Parathyroid adenoma (tissue), 2 donors: ENCODE data around the gene COL20A1.
A peak's percentile ranks its signal among the peaks of the same experiment; 100 is the strongest.

ENCODE experiments used
- H2AFZ ChIP-seq: fragments of 300-600 bp; sonication (generic); one replicate; pipeline ENCODE4 v1.7.0; 2017; ENCODE audit warnings: antibody characterized with exemption, mild to moderate bottlenecking
- H3K27ac ChIP-seq: fragments of 300-600 bp; sonication (generic); one replicate; pipeline ENCODE4 v1.7.0; 2017
- H3K27me3 ChIP-seq: fragments of 300-600 bp; sonication (generic); one replicate; pipeline ENCODE4 v1.7.0; 2017; ENCODE audit warnings: low read length; ENCODE audit not compliant: control insufficient read depth, insufficient read depth
- H3K36me3 ChIP-seq: fragments of 300-600 bp; sonication (generic); one replicate; pipeline ENCODE4 v1.7.0; 2017; ENCODE audit warnings: low read length; ENCODE audit not compliant: control insufficient read depth, insufficient read depth
- H3K4me1 ChIP-seq: fragments of 300-600 bp; sonication (generic); one replicate; pipeline ENCODE4 v1.7.0; 2017; ENCODE audit warnings: control low read depth
- H3K4me2 ChIP-seq: fragments of 300-600 bp; sonication (generic); one replicate; pipeline ENCODE4 v1.7.0; 2017; ENCODE audit warnings: low read length
- H3K4me3 ChIP-seq: fragments of 300-600 bp; sonication (generic); one replicate; pipeline ENCODE4 v1.7.0; 2017; ENCODE audit warnings: low read depth, low read length
- H3K79me2 ChIP-seq: fragments of 300-600 bp; sonication (generic); one replicate; pipeline ENCODE4 v1.7.0; 2017; ENCODE audit warnings: control low read depth
- H3K9ac ChIP-seq: fragments of 300-600 bp; sonication (generic); one replicate; pipeline ENCODE4 v1.7.0; 2017; ENCODE audit warnings: mild to moderate bottlenecking
- H3K9me3 ChIP-seq: fragments of 300-600 bp; sonication (generic); one replicate; pipeline ENCODE4 v1.7.0; 2017; ENCODE audit warnings: low read length; ENCODE audit not compliant: control insufficient read depth
- CTCF ChIP-seq: fragments of 300-600 bp; sonication (generic); IDR thresholded peaks from one replicate; pipeline ENCODE4 v1.7.0; 2017; ENCODE audit warnings: antibody characterized with exemption, mild to moderate bottlenecking
- donor health status: primary hyperparathyroidism.

The COL20A1 gene

DNA sequence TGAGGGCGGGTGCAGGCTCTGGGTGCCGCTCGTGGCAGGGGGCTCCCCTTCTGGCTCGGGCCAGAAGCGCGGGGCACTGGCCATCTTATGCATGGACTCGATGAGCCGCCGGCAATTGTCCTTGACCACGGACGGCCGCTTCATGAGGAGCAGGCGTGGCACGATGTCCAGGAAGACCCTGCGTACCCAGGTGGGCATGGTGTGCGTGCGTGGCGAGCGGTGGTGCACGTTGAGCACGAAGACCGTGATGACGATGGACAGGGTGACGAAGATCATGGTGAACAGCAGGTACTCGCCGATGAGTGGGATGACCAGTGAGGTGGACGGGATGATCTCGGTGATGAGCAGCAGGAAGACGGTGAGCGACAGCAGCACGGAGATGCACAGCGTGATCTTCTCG is 57.2 kb downstream of the COL20A1 start:
- Histone ChIP-seq H3K4me1 (peaks cover 14% of the 10 kb centered on the region), H3K9me3 (no peaks in the 10 kb centered on the region), H3K9ac (no peak overlapping the region), H3K79me2 (peaks cover 58% of the 10 kb centered on the region), H3K27ac (no peak overlapping the region), H3K36me3 (no peaks in the 10 kb centered on the region), H3K4me2 (no peak overlapping the region), H2AFZ (no peak overlapping the region), H3K4me3 (no peak overlapping the region), H3K27me3 (no peaks in the 10 kb centered on the region)
- TF ChIP-seq CTCF = no peak

DNA sequence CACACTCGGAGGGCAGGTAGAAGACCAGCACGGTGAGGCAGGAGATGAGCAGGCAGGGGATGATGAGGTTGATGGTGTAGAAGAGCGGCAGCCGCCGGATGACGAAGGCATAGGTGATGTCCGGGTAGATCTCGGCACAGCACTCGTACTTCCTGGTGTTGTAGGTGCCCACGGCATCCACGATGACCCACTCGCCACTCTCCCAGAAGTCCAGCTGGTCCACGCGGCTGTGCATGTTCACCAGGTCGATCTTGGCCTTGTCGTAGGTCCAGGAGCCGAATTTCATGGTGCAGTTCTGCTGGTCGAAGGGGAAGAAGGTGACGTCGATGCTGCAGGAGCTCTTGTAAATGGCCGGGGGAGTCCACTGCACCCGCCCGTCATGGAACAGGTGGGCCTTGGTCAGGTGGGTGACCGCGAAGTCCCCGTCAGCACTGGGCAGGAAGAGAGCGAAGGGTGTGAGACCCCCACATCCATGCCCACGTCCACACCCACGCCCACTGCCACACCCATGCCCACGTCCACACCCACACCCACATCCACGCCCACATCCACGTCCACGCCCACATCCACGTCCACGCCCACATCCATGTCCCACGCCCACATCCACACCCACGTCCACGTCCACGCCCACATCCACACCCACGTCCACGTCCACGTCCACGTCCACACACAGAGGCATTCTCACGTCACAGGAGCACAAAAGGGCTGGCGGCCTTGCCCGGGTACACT is 57.8 kb downstream of the COL20A1 start:
- Histone ChIP-seq H3K27me3 (no peaks in the 10 kb centered on the region), H3K4me2 (no peak overlapping the region), H3K9ac (no peak overlapping the region), H3K27ac (no peak overlapping the region), H3K79me2 (peaks cover 58% of the 10 kb centered on the region), H3K36me3 (no peaks in the 10 kb centered on the region), H3K4me3 (no peak overlapping the region), H3K4me1 (peaks cover 18% of the 10 kb centered on the region), H3K9me3 (no peaks in the 10 kb centered on the region), H2AFZ (no peak overlapping the region)
- no peak for TF ChIP-seq CTCF

DNA sequence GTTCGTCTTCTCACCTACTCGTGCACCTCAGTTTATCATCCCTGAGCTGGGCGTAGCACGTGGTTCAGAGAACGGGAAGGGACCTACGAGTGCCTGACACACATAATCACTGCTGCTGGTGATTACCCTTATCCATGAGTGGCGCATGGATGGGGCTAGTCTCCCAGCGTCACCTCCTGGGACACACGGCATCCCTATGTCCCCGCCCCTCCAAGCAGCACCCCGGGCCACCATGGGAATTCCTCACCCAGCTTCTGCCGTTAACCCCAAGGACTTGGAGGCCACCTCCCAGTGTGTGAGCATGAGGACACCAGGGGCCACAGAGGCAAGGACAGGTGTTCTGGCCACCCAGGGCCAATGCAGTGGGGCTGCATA is 58.3 kb downstream of the COL20A1 start:
- Histone ChIP-seq H3K4me1 (peaks cover 18% of the 10 kb centered on the region), H3K27me3 (no peaks in the 10 kb centered on the region), H3K9me3 (no peaks in the 10 kb centered on the region), H3K4me3 (no peak overlapping the region), H3K36me3 (no peaks in the 10 kb centered on the region), H3K79me2 (peaks cover 56% of the 10 kb centered on the region), H3K9ac (no peak overlapping the region), H2AFZ (no peak overlapping the region), H3K27ac (no peak overlapping the region), H3K4me2 (no peak overlapping the region)
- no peak for TF ChIP-seq CTCF

- Histone ChIP-seq H3K79me2 (peaks cover 60% of the 10 kb centered on the region), H3K4me3 (no peak overlapping the region), H3K9me3 (no peaks in the 10 kb centered on the region), H3K27ac (no peak overlapping the region), H3K4me1 (peaks cover 22% of the 10 kb centered on the region), H3K9ac (no peak overlapping the region), H3K4me2 (peak overlapping the region; percentile 37), H3K27me3 (no peaks in the 10 kb centered on the region), H3K36me3 (no peaks in the 10 kb centered on the region), H2AFZ (no peak overlapping the region)
- TF ChIP-seq CTCF = peak; percentile 5
Measured at GRCh38 chr20:63351811-63352591, 59.0 kb downstream of the COL20A1 start.
